ENCODE results near the gene PPP1R9A. TPM values are rescaled to one million over a fixed set of nuclear protein-coding genes. Genes with fewer than 3 reads are reported as not detected.

Gene PPP1R9A
- total and polyA plus RNA-seq, 10 of the 15 experiments (the other 5 are each of a cell fraction or from before 2014, with no cell fraction given), result 0.04 to 0.12 TPM; not detected in 8

DNA sequence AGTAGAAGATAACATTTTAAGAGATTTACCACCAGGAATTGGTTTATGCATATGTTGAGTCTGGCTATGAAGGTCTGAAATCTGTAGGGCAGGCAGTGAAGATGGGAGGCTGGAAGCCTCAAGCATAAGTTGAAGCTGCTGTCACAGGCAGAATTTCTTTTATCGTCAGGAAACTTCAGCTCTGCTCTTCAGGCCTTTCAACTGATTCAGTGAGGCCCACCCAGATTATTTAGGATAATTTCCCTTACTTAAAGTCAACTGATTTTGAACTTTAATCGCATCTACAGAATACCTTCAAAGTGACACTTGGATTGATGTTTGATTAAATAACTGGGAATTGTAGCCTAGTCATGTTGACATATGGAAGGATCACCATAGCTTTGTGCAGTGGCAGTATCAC lies 190.5 kb downstream of the PPP1R9A start:
- H3K4me1 ChIP-seq (ENCODE audit: control insufficient read depth, insufficient read depth, low read length), result no peaks in the 10 kb centered on the region
- no peak for FAIRE-seq
- RAD21 ChIA-PET (ENCODE audit: unreplicated experiment), result no interaction called here
- H3K79me2 ChIP-seq (ENCODE audit: control insufficient read depth, insufficient read depth, low read length), result no peaks in the 10 kb centered on the region
- no peak overlapping the region for H3K4me3 ChIP-seq
- BruUV-seq (replicated peaks), result no TSS peak
- H2AFZ ChIP-seq (ENCODE audit: control insufficient read depth, low read depth, low read length), result no peak overlapping the region
- H3K36me3 ChIP-seq (ENCODE audit: control insufficient read depth in 2 of 2, insufficient read depth in 2 of 2, low read length in 1 of 2), result no peaks in the 10 kb centered on the region
- no peaks in the 10 kb centered on the region for H3K9me3 ChIP-seq (replicated peaks; ENCODE audit: control insufficient read depth, insufficient read depth, low read length)
- no peak for DNase-seq (ENCODE audit: low read depth, low spot score)
- POLR2A ChIA-PET, result interaction anchor here (0.7 kb wide), 1 partner anchor 352 kb away, joined by 3 read pairs; no protein-coding TSS in a partner anchor
- no peaks in the 10 kb centered on the region for H4K20me1 ChIP-seq (ENCODE audit: control insufficient read depth, insufficient read depth)
- no peak overlapping the region for H3K4me2 ChIP-seq (ENCODE audit: control insufficient read depth, insufficient read depth)
- no peak overlapping the region for H3K27ac ChIP-seq (ENCODE audit: control insufficient read depth, insufficient read depth)
- no peak overlapping the region for H3K9ac ChIP-seq (ENCODE audit: control insufficient read depth, insufficient read depth, low read length)
- intact Hi-C loops (cut with micrococcal nuclease; ENCODE audit: unreplicated experiment) (no loop called here), in situ Hi-C loops (cut with MboI) (no loop called here)
- no peak for TF ChIP-seq RB1 (IDR thresholded peaks at IDR 0.05; ENCODE audit: borderline replicate concordance)
- no peak for ATAC-seq
- CTCF ChIA-PET, result no interaction called here
- SMC1A ChIA-PET (ENCODE audit: uncharacterized antibody, unreplicated experiment), result interaction anchor here (0.6 kb wide), 1 partner anchor 24 kb away, joined by 3 read pairs; no protein-coding TSS in a partner anchor
- no peaks in the 10 kb centered on the region for H3K27me3 ChIP-seq (replicated peaks in 1 of 2; ENCODE audit: control insufficient read depth in 2 of 2, insufficient read depth in 2 of 2, low read length in 1 of 2)
- WGBS (ENCODE audit: insufficient coverage, insufficient replicate concordance, low lambda C conversion rate, missing lambda C conversion rate), result 52% methylated on average over 2 of the region's 2 CpGs

DNA sequence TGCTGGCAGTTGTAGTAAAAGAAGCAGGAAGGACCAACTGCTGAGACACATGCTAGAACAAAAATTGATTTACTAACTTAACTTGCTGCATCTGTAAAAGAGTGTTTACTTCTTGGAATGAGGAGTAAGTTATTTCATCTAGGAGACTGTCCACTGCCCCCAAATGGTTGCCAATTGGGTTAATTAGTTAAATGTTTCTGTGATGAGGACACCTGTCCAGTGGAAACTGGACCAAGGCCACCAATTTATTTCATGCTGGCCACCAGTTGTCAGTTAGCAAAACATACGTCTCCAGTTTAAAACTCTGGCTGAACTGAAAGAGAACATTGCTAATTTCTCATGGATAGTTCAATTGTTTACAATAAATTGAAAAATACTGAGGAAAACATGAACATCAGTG lies 191.7 kb downstream of the PPP1R9A start:
- no peaks in the 10 kb centered on the region for H3K27me3 ChIP-seq (replicated peaks in 1 of 2; ENCODE audit: control insufficient read depth in 2 of 2, insufficient read depth in 2 of 2, low read length in 1 of 2)
- no peak overlapping the region for H3K4me3 ChIP-seq
- no peaks in the 10 kb centered on the region for H3K9me3 ChIP-seq (replicated peaks; ENCODE audit: control insufficient read depth, insufficient read depth, low read length)
- ChIA-PET RAD21 (ENCODE audit: unreplicated experiment) (no interaction called here), CTCF (interaction anchor here (0.9 kb wide), 1 partner anchor 11 kb away, joined by 4 read pairs; no protein-coding TSS in a partner anchor), SMC1A (ENCODE audit: uncharacterized antibody, unreplicated experiment) (no interaction called here), POLR2A (no interaction called here)
- no peaks in the 10 kb centered on the region for H3K36me3 ChIP-seq (ENCODE audit: control insufficient read depth in 2 of 2, insufficient read depth in 2 of 2, low read length in 1 of 2)
- no peak for DNase-seq (ENCODE audit: low read depth, low spot score)
- 77% methylated on average over 1 of the region's 1 CpG for WGBS (ENCODE audit: insufficient coverage, insufficient replicate concordance, low lambda C conversion rate, missing lambda C conversion rate)
- H3K4me1 ChIP-seq (ENCODE audit: control insufficient read depth, insufficient read depth, low read length), result no peaks in the 10 kb centered on the region
- no peak overlapping the region for H2AFZ ChIP-seq (ENCODE audit: control insufficient read depth, low read depth, low read length)
- intact Hi-C loops (cut with micrococcal nuclease; ENCODE audit: unreplicated experiment) (no loop called here), in situ Hi-C loops (cut with MboI) (no loop called here)
- no peak for FAIRE-seq
- no peak for ATAC-seq
- H3K27ac ChIP-seq (ENCODE audit: control insufficient read depth, insufficient read depth), result no peak overlapping the region
- no TSS peak for BruUV-seq (replicated peaks)
- H4K20me1 ChIP-seq (ENCODE audit: control insufficient read depth, insufficient read depth), result no peaks in the 10 kb centered on the region
- H3K79me2 ChIP-seq (ENCODE audit: control insufficient read depth, insufficient read depth, low read length), result no peaks in the 10 kb centered on the region
- H3K4me2 ChIP-seq (ENCODE audit: control insufficient read depth, insufficient read depth), result no peak overlapping the region
- no peak overlapping the region for H3K9ac ChIP-seq (ENCODE audit: control insufficient read depth, insufficient read depth, low read length)
- TF ChIP-seq GABPA (IDR thresholded peaks at IDR 0.05; ENCODE audit: low read depth), result no peak
- TF ChIP-seq CEBPB (IDR thresholded peaks at IDR 0.05; ENCODE audit: borderline replicate concordance in 1 of 2, low read depth in 2 of 2, low read length in 2 of 2), result no peak
- TF ChIP-seq TCF3 (IDR thresholded peaks at IDR 0.05; ENCODE audit: borderline replicate concordance, insufficient read depth, low read depth, low read length), result no peak
- TF ChIP-seq, protein P1, sequence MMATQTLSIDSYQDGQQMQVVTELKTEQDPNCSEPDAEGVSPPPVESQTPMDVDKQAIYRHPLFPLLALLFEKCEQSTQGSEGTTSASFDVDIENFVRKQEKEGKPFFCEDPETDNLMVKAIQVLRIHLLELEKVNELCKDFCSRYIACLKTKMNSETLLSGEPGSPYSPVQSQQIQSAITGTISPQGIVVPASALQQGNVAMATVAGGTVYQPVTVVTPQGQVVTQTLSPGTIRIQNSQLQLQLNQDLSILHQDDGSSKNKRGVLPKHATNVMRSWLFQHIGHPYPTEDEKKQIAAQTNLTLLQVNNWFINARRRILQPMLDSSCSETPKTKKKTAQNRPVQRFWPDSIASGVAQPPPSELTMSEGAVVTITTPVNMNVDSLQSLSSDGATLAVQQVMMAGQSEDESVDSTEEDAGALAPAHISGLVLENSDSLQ (IDR thresholded peaks at IDR 0.05), result no peak
- TF ChIP-seq SIX5 (IDR thresholded peaks at IDR 0.05; ENCODE audit: low read depth, low read length, severe bottlenecking), result no peak
- TF ChIP-seq NR2C2 (IDR thresholded peaks at IDR 0.05; ENCODE audit: borderline replicate concordance, control insufficient read depth, insufficient read length, low read depth), result no peak
- TF ChIP-seq, protein P2, sequence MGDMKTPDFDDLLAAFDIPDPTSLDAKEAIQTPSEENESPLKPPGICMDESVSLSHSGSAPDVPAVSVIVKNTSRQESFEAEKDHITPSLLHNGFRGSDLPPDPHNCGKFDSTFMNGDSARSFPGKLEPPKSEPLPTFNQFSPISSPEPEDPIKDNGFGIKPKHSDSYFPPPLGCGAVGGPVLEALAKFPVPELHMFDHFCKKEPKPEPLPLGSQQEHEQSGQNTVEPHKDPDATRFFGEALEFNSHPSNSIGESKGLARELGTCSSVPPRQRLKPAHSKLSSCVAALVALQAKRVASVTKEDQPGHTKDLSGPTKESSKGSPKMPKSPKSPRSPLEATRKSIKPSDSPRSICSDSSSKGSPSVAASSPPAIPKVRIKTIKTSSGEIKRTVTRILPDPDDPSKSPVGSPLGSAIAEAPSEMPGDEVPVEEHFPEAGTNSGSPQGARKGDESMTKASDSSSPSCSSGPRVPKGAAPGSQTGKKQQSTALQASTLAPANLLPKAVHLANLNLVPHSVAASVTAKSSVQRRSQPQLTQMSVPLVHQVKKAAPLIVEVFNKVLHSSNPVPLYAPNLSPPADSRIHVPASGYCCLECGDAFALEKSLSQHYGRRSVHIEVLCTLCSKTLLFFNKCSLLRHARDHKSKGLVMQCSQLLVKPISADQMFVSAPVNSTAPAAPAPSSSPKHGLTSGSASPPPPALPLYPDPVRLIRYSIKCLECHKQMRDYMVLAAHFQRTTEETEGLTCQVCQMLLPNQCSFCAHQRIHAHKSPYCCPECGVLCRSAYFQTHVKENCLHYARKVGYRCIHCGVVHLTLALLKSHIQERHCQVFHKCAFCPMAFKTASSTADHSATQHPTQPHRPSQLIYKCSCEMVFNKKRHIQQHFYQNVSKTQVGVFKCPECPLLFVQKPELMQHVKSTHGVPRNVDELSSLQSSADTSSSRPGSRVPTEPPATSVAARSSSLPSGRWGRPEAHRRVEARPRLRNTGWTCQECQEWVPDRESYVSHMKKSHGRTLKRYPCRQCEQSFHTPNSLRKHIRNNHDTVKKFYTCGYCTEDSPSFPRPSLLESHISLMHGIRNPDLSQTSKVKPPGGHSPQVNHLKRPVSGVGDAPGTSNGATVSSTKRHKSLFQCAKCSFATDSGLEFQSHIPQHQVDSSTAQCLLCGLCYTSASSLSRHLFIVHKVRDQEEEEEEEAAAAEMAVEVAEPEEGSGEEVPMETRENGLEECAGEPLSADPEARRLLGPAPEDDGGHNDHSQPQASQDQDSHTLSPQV (IDR thresholded peaks at IDR 0.05), result no peak
- TF ChIP-seq WRNIP1 (IDR thresholded peaks at IDR 0.05; ENCODE audit: borderline replicate concordance, low read depth, low read length), result no peak
- no peak for TF ChIP-seq FOS (IDR thresholded peaks at IDR 0.05; ENCODE audit: borderline replicate concordance, extremely low read depth, insufficient read length)
- no peak for TF ChIP-seq ZNF217 (IDR thresholded peaks at IDR 0.05)
- no peak for TF ChIP-seq HDAC2 (IDR thresholded peaks at IDR 0.05)

All from GM12878 (cell line).